Heart left ventricle (tissue), 16 donors: Measurements from ENCODE around the gene RABGGTB. TPM values are rescaled to one million over a fixed set of nuclear protein-coding genes. Genes with fewer than 3 reads are reported as not detected.

Experiments used
- ATAC-seq, 4 donors: fragments of 200-7000 bp; cut with Tn5 transposase; one replicate each; pipeline ENCODE4 v1.9.1; 2020 to 2022; ENCODE audit warnings: moderate library complexity in 4 of 4, mild to moderate bottlenecking in 3 of 4, moderate number of reproducible peaks in 1 of 4
- DNase-seq, 5 donors: peaks; one replicate each; pipeline ENCODE4 v3.0.0-alpha.2; 2020
- H3K27ac ChIP-seq, 12 donors: fragments of 200-600 bp; sonication (generic) in 4 of 12; one replicate each; pipeline versions ENCODE4 v1.5.0 to v1.8.0; 2016 to 2022; ENCODE audit warnings: mild to moderate bottlenecking in 2 of 12
- H3K27me3 ChIP-seq, 9 donors: fragments of 200-600 bp; sonication (generic) in 2 of 9; one replicate each; pipeline versions ENCODE4 v1.5.1 to v1.8.0; 2016 to 2022; ENCODE audit warnings: mild to moderate bottlenecking in 3 of 9
- H3K36me3 ChIP-seq, 9 donors: fragments of 200-600 bp; sonication (generic) in 2 of 9; one replicate each; pipeline versions ENCODE4 v1.5.0 to v1.8.0; 2018 to 2022; ENCODE audit warnings: mild to moderate bottlenecking in 2 of 9
- H3K4me1 ChIP-seq, 12 donors: fragments of 200-600 bp; sonication (generic) in 4 of 12; one replicate each; pipeline versions ENCODE4 v1.5.0 to v1.8.0; 2016 to 2022; ENCODE audit warnings: mild to moderate bottlenecking in 3 of 12
- H3K4me3 ChIP-seq, 12 donors: fragments of 200-600 bp; sonication (generic) in 4 of 12; one replicate each; pipeline versions ENCODE4 v1.5.0 to v1.8.0; 2017 to 2022; ENCODE audit warnings: mild to moderate bottlenecking in 9 of 12, moderate library complexity in 4 of 12
- H3K9me3 ChIP-seq, 12 donors: fragments of 200-600 bp; sonication (generic) in 4 of 12; one replicate each; pipeline versions ENCODE4 v1.5.0 to v1.8.0; 2016 to 2022; ENCODE audit warnings: mild to moderate bottlenecking in 1 of 12
- CTCF ChIP-seq, 12 donors: fragments of 200-600 bp; sonication (generic) in 4 of 12; IDR thresholded peaks; one replicate each; pipeline versions ENCODE4 v1.5.0 to v1.8.0; 2018 to 2022; ENCODE audit warnings: antibody characterized with exemption in 12 of 12, mild to moderate bottlenecking in 5 of 12
- POLR2A ChIP-seq, 2 donors: fragments of 450-650 bp; IDR thresholded peaks; one replicate each; pipeline ENCODE4 v1.6.1; 2017; ENCODE audit warnings: antibody characterized with exemption in 2 of 2, mild to moderate bottlenecking in 2 of 2, moderate library complexity in 2 of 2
- WGBS, 4 donors: extraction: QIAGEN DNeasy Blood & Tissue Kit in 2 of 4; methylation state at CpG; one replicate each; pipeline versions ENCODE4 v1.1.5 to v1.1.7; 2013 to 2018; 5-methylcytosine and 5-hydroxymethylcytosine counted together
- intact Hi-C, 10 donors: fragments of 100-400 bp; cut with DNase I; formaldehyde crosslinking; loops; one replicate each; pipeline versions ENCODE4 v1.11.1 to v1.14.2; 2022
- polyA plus RNA-seq, 2 donors: library from polyadenylated mRNA; stranded (reverse); fragments of 200-250 nt; gene quantifications; one replicate each; pipeline ENCODE4 v1.2.3, GENCODE V29; 2013
- total RNA-seq, 9 donors: library from RNA; depleted of rRNA in 2 of 9; stranded (reverse); fragments of >200 nt in 2 of 9; fragmentation: NEBNext Ultra II Directional in 3 of 9; extraction: Animal tissue kit (Norgen Biotek cat#: 25700) in 3 of 9; gene quantifications; one replicate each; pipeline versions ENCODE4 v1.1.0 to v1.2.4, GENCODE V29; 2016 to 2023
- donor health status: ischemic (EF 13 %, LVEDD 7.1; RV severe dilation, severe dysfunction).
- donor health status: healthy with polysubstance abuse.
- donor health status: DM: no; HTN: yes; CAD: no.
- donor health status: DM: no; HTN: no; CAD: no.
- donor health status: ischemic (EF 25% LVEDD 6.9; RV normal size, moderate dysfunction).
- donor health status: ischemic (EF 25% LVEDD 5.7; RV mildly dilated, moderate dysfunction).
- donor health status: healthy.
- donor health status: DM: yes; HTN: yes; CAD: no.
- donor health status: ischemic (EF 35%, LVEDD 5.7; RV mildly dilated, moderate dysfunction).
- donor health status: nonischemic (EF 11% LVEDD 7.7; RV severe dilation, severe dysfunction).
- donor health status: DM: yes; HTN: yes; CAD: no.
- donor health status: PGD.
- donor health status: ischemic (EF 29% LVEDD 5.4; RV normal size, mild dysfunction).
- donor health status: nonischemic (EF 23%, LVEDD 6.1; RV moderate dilation, normal function).

The RABGGTB gene
- total and polyA plus RNA-seq, 11 donors = 30.7 to 67.4 (median 55.1) TPM

- Histone ChIP-seq H3K9me3 (no peaks in the 10 kb centered on the region), H3K36me3 (peaks cover 0 to 45% (median 32%) of the 10 kb centered on the region in 9 donors), H3K27me3 (no peaks in the 10 kb centered on the region), H3K27ac (peak overlapping the region in 10 of 12 donors; percentile 72 to 92 (median 88)), H3K4me1 (peaks cover 0 to 59% (median 40%) of the 10 kb centered on the region in 12 donors), H3K4me3 (peak overlapping the region; percentile 50 to 86 (median 77))
- 2 to 5% (median 4%) methylated on average over 10 of the region's 10 CpGs for WGBS, 4 donors
- ATAC-seq (no peak), DNase-seq (no peak)
- TF ChIP-seq POLR2A (IDR thresholded peaks at IDR 0.05) (no peak), CTCF (IDR thresholded peaks at IDR 0.05) (no peak)
- intact Hi-C loops = loop anchor here (1.0 to 5.0 kb wide), 4 partner anchors 60 to 145 kb away; partner anchors contain the start of gene ACADM (in 5 of the 10)
Observed at GRCh38 chr1:75786901-75787493, 941 bp downstream of the RABGGTB start.

- H3K36me3 ChIP-seq = peaks cover 0 to 50% (median 37%) of the 10 kb centered on the region in 9 donors
- H3K4me3 ChIP-seq = peak overlapping the region in 11 of 12 donors; percentile 50 to 86 (median 78)
- H3K27ac ChIP-seq = peak overlapping the region in 8 of 12 donors; percentile 1 to 92 (median 83)
- TF ChIP-seq POLR2A (IDR thresholded peaks at IDR 0.05) (no peak), CTCF (IDR thresholded peaks at IDR 0.05) (no peak)
- H3K9me3 ChIP-seq = no peaks in the 10 kb centered on the region
- peaks cover 0 to 59% (median 40%) of the 10 kb centered on the region in 12 donors for H3K4me1 ChIP-seq
- intact Hi-C loops = loop anchor here in 7 of 10 donors (5.0 kb wide), 3 partner anchors 60 to 145 kb away; partner anchors contain the start of gene ACADM (in 2 of the 7)
- no peak for ATAC-seq
- WGBS, 4 donors = 14 to 31% (median 17%) methylated on average over 4 of the region's 4 CpGs
- H3K27me3 ChIP-seq = no peaks in the 10 kb centered on the region
- no peak for DNase-seq
Observed at GRCh38 chr1:75787524-75787923, 1.5 kb downstream of the RABGGTB start.

- Histone ChIP-seq H3K9me3 (no peaks in the 10 kb centered on the region), H3K36me3 (peaks cover 0 to 75% (median 62%) of the 10 kb centered on the region in 9 donors), H3K27ac (peak overlapping the region in 1 of 12 donors; percentile 5), H3K4me1 (peaks cover 0 to 65% (median 40%) of the 10 kb centered on the region in 12 donors), H3K27me3 (no peaks in the 10 kb centered on the region), H3K4me3 (no peak overlapping the region)
- TF ChIP-seq POLR2A (IDR thresholded peaks at IDR 0.05) (no peak), CTCF (IDR thresholded peaks at IDR 0.05) (no peak)
- ATAC-seq = no peak
- intact Hi-C loops = loop anchor here in 7 of 10 donors (5.0 to 10.0 kb wide), 4 partner anchors 45 to 148 kb away; partner anchors contain the start of gene ACADM (in 2 of the 7)
- no peak for DNase-seq
Observed at GRCh38 chr1:75789988-75790387, 3.9 kb downstream of the RABGGTB start.

- 68 to 87% (median 83%) methylated on average over 1 of the region's 1 CpG for WGBS, 4 donors
- peak overlapping the region in 2 of 12 donors; percentile 5 to 27 for H3K27ac ChIP-seq
- ATAC-seq (no peak), DNase-seq (no peak)
- peaks cover 0 to 56% (median 38%) of the 10 kb centered on the region in 12 donors for H3K4me1 ChIP-seq
- TF ChIP-seq POLR2A (IDR thresholded peaks at IDR 0.05) (no peak), CTCF (IDR thresholded peaks at IDR 0.05) (no peak)
- H3K36me3 ChIP-seq = peaks cover 0 to 85% (median 72%) of the 10 kb centered on the region in 9 donors
- no peaks in the 10 kb centered on the region for H3K27me3 ChIP-seq
- H3K9me3 ChIP-seq = no peaks in the 10 kb centered on the region
- intact Hi-C loops = loop anchor here in 1 of 10 donors (10.0 kb wide), 1 partner anchor 46 kb away; no protein-coding TSS in a partner anchor
- peak overlapping the region in 1 of 12 donors; percentile 10 for H3K4me3 ChIP-seq
Observed at GRCh38 chr1:75791022-75791421, 5.0 kb downstream of the RABGGTB start.
